WTC11 (cell line): ENCODE results near the gene ABR. TPM values are rescaled to one million over a fixed set of nuclear protein-coding genes. Genes with fewer than 3 reads are reported as not detected.

Experiments used
- ATAC-seq: fragments of 200-7000 bp; cut with Tn5 transposase; 2 replicates; pipeline ENCODE4 v1.10.0; 2021; ENCODE audit warnings: mild to moderate bottlenecking, moderate library complexity
- CTCF ChIA-PET: fragments of 300-600 bp; sonication (Branson Sonifier 250); formaldehyde crosslinking; loops from one replicate; lab custom pipeline; 2021; ENCODE audit warnings: antibody characterized with exemption; lab: Charles Lee
- POLR2A ChIA-PET: fragments of 350-600 bp; sonication (Branson Sonifier 250); formaldehyde crosslinking; loops from one replicate; lab custom pipeline; 2021; ENCODE audit warnings: antibody characterized with exemption; lab: Charles Lee
- DNase-seq: peaks from one replicate; pipeline ENCODE4 v3.0.0; 2021; ENCODE audit warnings: low spot score
- H3K27ac Mint-ChIP-seq: 2 replicates; pipeline ENCODE4 v1.8.0; 2021; ENCODE audit warnings: mixed read lengths
- H3K27me3 Mint-ChIP-seq: 2 replicates; pipeline ENCODE4 v1.8.0; 2021; ENCODE audit warnings: low read depth, mild to moderate bottlenecking, moderate library complexity, mixed read lengths
- H3K36me3 Mint-ChIP-seq: 2 replicates; pipeline ENCODE4 v1.8.0; 2021; ENCODE audit warnings: mixed read lengths
- H3K4me1 Mint-ChIP-seq: 2 replicates; pipeline ENCODE4 v1.8.0; 2022; ENCODE audit warnings: mixed read lengths
- H3K4me3 Mint-ChIP-seq: 2 replicates; pipeline ENCODE4 v1.8.0; 2021; ENCODE audit warnings: mild to moderate bottlenecking, moderate library complexity, mixed read lengths
- H3K9me3 Mint-ChIP-seq: 2 replicates; pipeline ENCODE4 v1.8.0; 2021; ENCODE audit warnings: mixed read lengths
- CBFB ChIP-seq: sonication (generic); formaldehyde crosslinking; IDR thresholded peaks from 2 replicates; pipeline ENCODE4 v1.8.1; 2022; ENCODE audit warnings: mild to moderate bottlenecking, low read depth, missing genetic modification reagents
- CREB1 ChIP-seq: sonication (generic); formaldehyde crosslinking; IDR thresholded peaks from 2 replicates; pipeline ENCODE4 v1.8.0; 2023; ENCODE audit warnings: mild to moderate bottlenecking, missing genetic modification reagents
- ETV6 ChIP-seq: sonication (generic); formaldehyde crosslinking; IDR thresholded peaks from 2 replicates; pipeline ENCODE4 v1.8.1; 2022; ENCODE audit warnings: mild to moderate bottlenecking, missing genetic modification reagents
- FOXJ3 ChIP-seq: sonication (generic); formaldehyde crosslinking; IDR thresholded peaks from 2 replicates; pipeline ENCODE4 v1.9.0; 2021; ENCODE audit warnings: missing genetic modification reagents, mild to moderate bottlenecking, borderline replicate concordance
- GTF2I ChIP-seq: fragments of 250-450 bp; sonication (Bioruptor Pico); conservative IDR thresholded peaks from 2 replicates; pipeline ENCODE4 v1.4.0; 2021; ENCODE audit warnings: mild to moderate bottlenecking
- PREB ChIP-seq: sonication (generic); formaldehyde crosslinking; IDR thresholded peaks from 2 replicates; pipeline ENCODE4 v1.8.1; 2022; ENCODE audit warnings: mild to moderate bottlenecking, missing genetic modification reagents, moderate library complexity, borderline replicate concordance
- ZNF138 ChIP-seq: sonication (generic); formaldehyde crosslinking; conservative IDR thresholded peaks from 2 replicates; pipeline ENCODE4 v1.8.1; 2022; ENCODE audit warnings: mild to moderate bottlenecking, moderate library complexity, missing genetic modification reagents
- ZNF416 ChIP-seq: fragments of 250-450 bp; sonication (Bioruptor Pico); IDR thresholded peaks from 2 replicates; pipeline ENCODE4 v1.9.0; 2021; ENCODE audit warnings: mild to moderate bottlenecking, inconsistent platforms
- total RNA-seq: library from RNA; stranded (reverse); gene quantifications from 3 replicates; pipeline ENCODE4 v1.2.3, GENCODE V29; 2021
- TF ChIP-seq, protein P1 (sequence below): fragments of 200-600 bp; IDR thresholded peaks from 2 replicates; pipeline ENCODE4 v1.8.0; 2022; ENCODE audit warnings: antibody characterized with exemption
- TF ChIP-seq, protein P2 (sequence below): fragments of 250-450 bp; sonication (Bioruptor Pico); IDR thresholded peaks from 2 replicates; pipeline ENCODE4 v1.8.0; 2021; ENCODE audit warnings: mild to moderate bottlenecking
- TF ChIP-seq, protein P3 (sequence below): sonication (generic); formaldehyde crosslinking; IDR thresholded peaks from 2 replicates; pipeline ENCODE4 v1.8.0; 2023; ENCODE audit warnings: missing genetic modification reagents, mild to moderate bottlenecking, borderline replicate concordance

ABR gene
- total RNA-seq, 1 experiment from 2014 or later: 38.0 TPM

- H3K27me3 Mint-ChIP-seq: no peaks in the 10 kb centered on the region
- ChIA-PET POLR2A (no interaction called here), CTCF (interaction anchor here (0.5 to 2.8 kb wide), 66 partner anchors 8 to 1244 kb away, joined by 3 to 42 read pairs (median 5); partner anchors contain the start of genes ABR, NXN and TIMM22)
- H3K27ac Mint-ChIP-seq: no peak overlapping the region
- H3K36me3 Mint-ChIP-seq: peaks cover 32% of the 10 kb centered on the region
- H3K4me1 Mint-ChIP-seq: no peaks in the 10 kb centered on the region
- peak; percentile 96 for TF ChIP-seq GTF2I (CRISPR knock-in tag)
- no peak for TF ChIP-seq FOXJ3
- TF ChIP-seq, protein P1, sequence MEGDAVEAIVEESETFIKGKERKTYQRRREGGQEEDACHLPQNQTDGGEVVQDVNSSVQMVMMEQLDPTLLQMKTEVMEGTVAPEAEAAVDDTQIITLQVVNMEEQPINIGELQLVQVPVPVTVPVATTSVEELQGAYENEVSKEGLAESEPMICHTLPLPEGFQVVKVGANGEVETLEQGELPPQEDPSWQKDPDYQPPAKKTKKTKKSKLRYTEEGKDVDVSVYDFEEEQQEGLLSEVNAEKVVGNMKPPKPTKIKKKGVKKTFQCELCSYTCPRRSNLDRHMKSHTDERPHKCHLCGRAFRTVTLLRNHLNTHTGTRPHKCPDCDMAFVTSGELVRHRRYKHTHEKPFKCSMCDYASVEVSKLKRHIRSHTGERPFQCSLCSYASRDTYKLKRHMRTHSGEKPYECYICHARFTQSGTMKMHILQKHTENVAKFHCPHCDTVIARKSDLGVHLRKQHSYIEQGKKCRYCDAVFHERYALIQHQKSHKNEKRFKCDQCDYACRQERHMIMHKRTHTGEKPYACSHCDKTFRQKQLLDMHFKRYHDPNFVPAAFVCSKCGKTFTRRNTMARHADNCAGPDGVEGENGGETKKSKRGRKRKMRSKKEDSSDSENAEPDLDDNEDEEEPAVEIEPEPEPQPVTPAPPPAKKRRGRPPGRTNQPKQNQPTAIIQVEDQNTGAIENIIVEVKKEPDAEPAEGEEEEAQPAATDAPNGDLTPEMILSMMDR: peak; percentile 45; the same call in 1 of the 2 replicates
- no peak overlapping the region for H3K4me3 Mint-ChIP-seq
- DNase-seq (peak; percentile 77), ATAC-seq (peak; percentile 63)
- peaks cover 9% of the 10 kb centered on the region for H3K9me3 Mint-ChIP-seq
Measured at GRCh38 chr17:1058423-1059130, 121.2 kb downstream of the ABR start.

- CTCF ChIA-PET: interaction anchor here (0.6 to 3.0 kb wide), 67 partner anchors 10 to 747 kb away, joined by 3 to 56 read pairs (median 5); partner anchors contain the start of genes NXN, TIMM22 and TRARG1
- Mint-ChIP-seq H3K9me3 (peaks cover 6% of the 10 kb centered on the region), H3K27me3 (no peaks in the 10 kb centered on the region), H3K27ac (peak overlapping the region; percentile 51; the same call in 1 of the 2 replicates)
- TF ChIP-seq, protein P2, sequence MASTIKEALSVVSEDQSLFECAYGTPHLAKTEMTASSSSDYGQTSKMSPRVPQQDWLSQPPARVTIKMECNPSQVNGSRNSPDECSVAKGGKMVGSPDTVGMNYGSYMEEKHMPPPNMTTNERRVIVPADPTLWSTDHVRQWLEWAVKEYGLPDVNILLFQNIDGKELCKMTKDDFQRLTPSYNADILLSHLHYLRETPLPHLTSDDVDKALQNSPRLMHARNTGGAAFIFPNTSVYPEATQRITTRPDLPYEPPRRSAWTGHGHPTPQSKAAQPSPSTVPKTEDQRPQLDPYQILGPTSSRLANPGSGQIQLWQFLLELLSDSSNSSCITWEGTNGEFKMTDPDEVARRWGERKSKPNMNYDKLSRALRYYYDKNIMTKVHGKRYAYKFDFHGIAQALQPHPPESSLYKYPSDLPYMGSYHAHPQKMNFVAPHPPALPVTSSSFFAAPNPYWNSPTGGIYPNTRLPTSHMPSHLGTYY (CRISPR knock-in tag): no peak
- TF ChIP-seq, protein P3, sequence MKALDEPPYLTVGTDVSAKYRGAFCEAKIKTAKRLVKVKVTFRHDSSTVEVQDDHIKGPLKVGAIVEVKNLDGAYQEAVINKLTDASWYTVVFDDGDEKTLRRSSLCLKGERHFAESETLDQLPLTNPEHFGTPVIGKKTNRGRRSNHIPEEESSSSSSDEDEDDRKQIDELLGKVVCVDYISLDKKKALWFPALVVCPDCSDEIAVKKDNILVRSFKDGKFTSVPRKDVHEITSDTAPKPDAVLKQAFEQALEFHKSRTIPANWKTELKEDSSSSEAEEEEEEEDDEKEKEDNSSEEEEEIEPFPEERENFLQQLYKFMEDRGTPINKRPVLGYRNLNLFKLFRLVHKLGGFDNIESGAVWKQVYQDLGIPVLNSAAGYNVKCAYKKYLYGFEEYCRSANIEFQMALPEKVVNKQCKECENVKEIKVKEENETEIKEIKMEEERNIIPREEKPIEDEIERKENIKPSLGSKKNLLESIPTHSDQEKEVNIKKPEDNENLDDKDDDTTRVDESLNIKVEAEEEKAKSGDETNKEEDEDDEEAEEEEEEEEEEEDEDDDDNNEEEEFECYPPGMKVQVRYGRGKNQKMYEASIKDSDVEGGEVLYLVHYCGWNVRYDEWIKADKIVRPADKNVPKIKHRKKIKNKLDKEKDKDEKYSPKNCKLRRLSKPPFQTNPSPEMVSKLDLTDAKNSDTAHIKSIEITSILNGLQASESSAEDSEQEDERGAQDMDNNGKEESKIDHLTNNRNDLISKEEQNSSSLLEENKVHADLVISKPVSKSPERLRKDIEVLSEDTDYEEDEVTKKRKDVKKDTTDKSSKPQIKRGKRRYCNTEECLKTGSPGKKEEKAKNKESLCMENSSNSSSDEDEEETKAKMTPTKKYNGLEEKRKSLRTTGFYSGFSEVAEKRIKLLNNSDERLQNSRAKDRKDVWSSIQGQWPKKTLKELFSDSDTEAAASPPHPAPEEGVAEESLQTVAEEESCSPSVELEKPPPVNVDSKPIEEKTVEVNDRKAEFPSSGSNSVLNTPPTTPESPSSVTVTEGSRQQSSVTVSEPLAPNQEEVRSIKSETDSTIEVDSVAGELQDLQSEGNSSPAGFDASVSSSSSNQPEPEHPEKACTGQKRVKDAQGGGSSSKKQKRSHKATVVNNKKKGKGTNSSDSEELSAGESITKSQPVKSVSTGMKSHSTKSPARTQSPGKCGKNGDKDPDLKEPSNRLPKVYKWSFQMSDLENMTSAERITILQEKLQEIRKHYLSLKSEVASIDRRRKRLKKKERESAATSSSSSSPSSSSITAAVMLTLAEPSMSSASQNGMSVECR: no peak
- no peak for TF ChIP-seq ETV6
- no peak for TF ChIP-seq ZNF416
- no peak for TF ChIP-seq PREB (CRISPR knock-in tag)
- no peak for TF ChIP-seq ZNF138 (CRISPR knock-in tag)
- no peak for TF ChIP-seq CREB1 (CRISPR knock-in tag)
- TF ChIP-seq CBFB (CRISPR knock-in tag): no peak
- TF ChIP-seq, all 79 proteins: peak for 0
- DNase-seq: no peak
- no peaks in the 10 kb centered on the region for H3K4me1 Mint-ChIP-seq
- H3K4me3 Mint-ChIP-seq: no peak overlapping the region
- POLR2A ChIA-PET: interaction anchor here (1.1 kb wide), 1 partner anchor 13 kb away, joined by 3 read pairs; no protein-coding TSS in a partner anchor
- ATAC-seq: no peak
- H3K36me3 Mint-ChIP-seq: peaks cover 29% of the 10 kb centered on the region
Measured at GRCh38 chr17:1056761-1057160, 123.0 kb downstream of the ABR start.
